ENCODE measurements around the gene RBBP5.

Gene RBBP5

GRCh38 chr1:205109269-205109668 lies 12.5 kb downstream of the RBBP5 start:
- TF ChIP-seq ZFP30 (CRISPR knock-in tag; IDR thresholded peaks at IDR 0.05), result no peak
- no peak for TF ChIP-seq ZFP3 (CRISPR knock-in tag; IDR thresholded peaks at IDR 0.05)
- no peak for TF ChIP-seq GLIS3 (CRISPR knock-in tag; IDR thresholded peaks at IDR 0.05)
- TF ChIP-seq CSDC2 (CRISPR knock-in tag; IDR thresholded peaks at IDR 0.05), result no peak
- no peak for TF ChIP-seq ESRRG (CRISPR knock-in tag; IDR thresholded peaks at IDR 0.05)
- TF ChIP-seq, protein P1, sequence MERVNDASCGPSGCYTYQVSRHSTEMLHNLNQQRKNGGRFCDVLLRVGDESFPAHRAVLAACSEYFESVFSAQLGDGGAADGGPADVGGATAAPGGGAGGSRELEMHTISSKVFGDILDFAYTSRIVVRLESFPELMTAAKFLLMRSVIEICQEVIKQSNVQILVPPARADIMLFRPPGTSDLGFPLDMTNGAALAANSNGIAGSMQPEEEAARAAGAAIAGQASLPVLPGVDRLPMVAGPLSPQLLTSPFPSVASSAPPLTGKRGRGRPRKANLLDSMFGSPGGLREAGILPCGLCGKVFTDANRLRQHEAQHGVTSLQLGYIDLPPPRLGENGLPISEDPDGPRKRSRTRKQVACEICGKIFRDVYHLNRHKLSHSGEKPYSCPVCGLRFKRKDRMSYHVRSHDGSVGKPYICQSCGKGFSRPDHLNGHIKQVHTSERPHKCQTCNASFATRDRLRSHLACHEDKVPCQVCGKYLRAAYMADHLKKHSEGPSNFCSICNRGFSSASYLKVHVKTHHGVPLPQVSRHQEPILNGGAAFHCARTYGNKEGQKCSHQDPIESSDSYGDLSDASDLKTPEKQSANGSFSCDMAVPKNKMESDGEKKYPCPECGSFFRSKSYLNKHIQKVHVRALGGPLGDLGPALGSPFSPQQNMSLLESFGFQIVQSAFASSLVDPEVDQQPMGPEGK (CRISPR knock-in tag; IDR thresholded peaks at IDR 0.05; ENCODE audit: borderline replicate concordance), result no peak
- no peak for TF ChIP-seq SNAI2 (CRISPR knock-in tag; IDR thresholded peaks at IDR 0.05)
- no peak for TF ChIP-seq RARB (CRISPR knock-in tag; IDR thresholded peaks at IDR 0.05)
- no peak for TF ChIP-seq ZC3H10 (CRISPR knock-in tag; IDR thresholded peaks at IDR 0.05)
- no peak for TF ChIP-seq TCF4 (CRISPR knock-in tag; IDR thresholded peaks at IDR 0.05; ENCODE audit: borderline replicate concordance)
- no peak for TF ChIP-seq POU6F1 (CRISPR knock-in tag; IDR thresholded peaks at IDR 0.05; ENCODE audit: borderline replicate concordance, low read depth)
- TF ChIP-seq TOX (CRISPR knock-in tag; IDR thresholded peaks at IDR 0.05; ENCODE audit: borderline replicate concordance), result no peak
- TF ChIP-seq OSR1 (CRISPR knock-in tag; IDR thresholded peaks at IDR 0.05), result no peak
- TF ChIP-seq BACH2 (CRISPR knock-in tag; IDR thresholded peaks at IDR 0.05; ENCODE audit: borderline replicate concordance), result no peak
- TF ChIP-seq, protein P2, sequence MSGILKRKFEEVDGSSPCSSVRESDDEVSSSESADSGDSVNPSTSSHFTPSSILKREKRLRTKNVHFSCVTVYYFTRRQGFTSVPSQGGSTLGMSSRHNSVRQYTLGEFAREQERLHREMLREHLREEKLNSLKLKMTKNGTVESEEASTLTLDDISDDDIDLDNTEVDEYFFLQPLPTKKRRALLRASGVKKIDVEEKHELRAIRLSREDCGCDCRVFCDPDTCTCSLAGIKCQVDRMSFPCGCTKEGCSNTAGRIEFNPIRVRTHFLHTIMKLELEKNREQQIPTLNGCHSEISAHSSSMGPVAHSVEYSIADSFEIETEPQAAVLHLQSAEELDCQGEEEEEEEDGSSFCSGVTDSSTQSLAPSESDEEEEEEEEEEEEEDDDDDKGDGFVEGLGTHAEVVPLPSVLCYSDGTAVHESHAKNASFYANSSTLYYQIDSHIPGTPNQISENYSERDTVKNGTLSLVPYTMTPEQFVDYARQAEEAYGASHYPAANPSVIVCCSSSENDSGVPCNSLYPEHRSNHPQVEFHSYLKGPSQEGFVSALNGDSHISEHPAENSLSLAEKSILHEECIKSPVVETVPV (CRISPR knock-in tag; IDR thresholded peaks at IDR 0.05), result no peak
- no peak for TF ChIP-seq ZNF565 (CRISPR knock-in tag; conservative IDR thresholded peaks at IDR 0.05; ENCODE audit: low read depth)
- no peak for TF ChIP-seq PPARA (CRISPR knock-in tag; IDR thresholded peaks at IDR 0.05; ENCODE audit: borderline replicate concordance)
- TF ChIP-seq ISL1 (CRISPR knock-in tag; IDR thresholded peaks at IDR 0.05), result no peak
- no peak for ATAC-seq

DNA sequence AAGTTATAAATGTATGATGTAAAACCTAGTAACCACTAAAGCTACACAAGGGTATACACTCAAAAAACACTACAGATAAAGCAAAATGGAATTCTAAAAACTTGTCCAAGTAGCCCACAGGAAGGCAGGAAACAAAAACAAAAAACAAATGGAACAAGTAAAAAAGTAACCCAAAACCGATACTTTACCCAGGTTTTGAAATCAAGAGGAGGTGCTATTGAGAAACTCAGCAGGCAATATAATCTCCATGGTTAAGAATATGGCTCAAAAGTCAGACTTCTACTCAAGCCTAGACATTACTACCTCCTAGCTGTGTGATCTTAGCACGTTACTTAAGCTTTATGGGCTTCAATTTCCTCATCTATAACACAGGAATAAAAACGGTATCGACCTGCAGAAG lies 13.3 kb downstream of the RBBP5 start:
- no peak for ATAC-seq
- TF ChIP-seq, protein P1 (CRISPR knock-in tag; IDR thresholded peaks at IDR 0.05; ENCODE audit: borderline replicate concordance), result no peak
- TF ChIP-seq ZNF8 (CRISPR knock-in tag; IDR thresholded peaks at IDR 0.05) (no peak), SNAI2 (CRISPR knock-in tag; IDR thresholded peaks at IDR 0.05) (no peak), TCF4 (CRISPR knock-in tag; IDR thresholded peaks at IDR 0.05; ENCODE audit: borderline replicate concordance) (no peak), BACH2 (CRISPR knock-in tag; IDR thresholded peaks at IDR 0.05; ENCODE audit: borderline replicate concordance) (no peak), ZC3H10 (CRISPR knock-in tag; IDR thresholded peaks at IDR 0.05) (no peak), ARNTL (CRISPR knock-in tag; IDR thresholded peaks at IDR 0.05; ENCODE audit: borderline replicate concordance, low read depth) (no peak), RARB (CRISPR knock-in tag; IDR thresholded peaks at IDR 0.05) (no peak), POU6F1 (CRISPR knock-in tag; IDR thresholded peaks at IDR 0.05; ENCODE audit: borderline replicate concordance, low read depth) (no peak), ZFP3 (CRISPR knock-in tag; IDR thresholded peaks at IDR 0.05) (no peak), ZNF70 (CRISPR knock-in tag; IDR thresholded peaks at IDR 0.05) (no peak), ZNF565 (CRISPR knock-in tag; conservative IDR thresholded peaks at IDR 0.05; ENCODE audit: low read depth) (no peak), ZFP30 (CRISPR knock-in tag; IDR thresholded peaks at IDR 0.05) (no peak), ISL1 (CRISPR knock-in tag; IDR thresholded peaks at IDR 0.05) (no peak), PPARA (CRISPR knock-in tag; IDR thresholded peaks at IDR 0.05; ENCODE audit: borderline replicate concordance) (no peak), ESRRG (CRISPR knock-in tag; IDR thresholded peaks at IDR 0.05) (no peak)
- TF ChIP-seq, protein P3, sequence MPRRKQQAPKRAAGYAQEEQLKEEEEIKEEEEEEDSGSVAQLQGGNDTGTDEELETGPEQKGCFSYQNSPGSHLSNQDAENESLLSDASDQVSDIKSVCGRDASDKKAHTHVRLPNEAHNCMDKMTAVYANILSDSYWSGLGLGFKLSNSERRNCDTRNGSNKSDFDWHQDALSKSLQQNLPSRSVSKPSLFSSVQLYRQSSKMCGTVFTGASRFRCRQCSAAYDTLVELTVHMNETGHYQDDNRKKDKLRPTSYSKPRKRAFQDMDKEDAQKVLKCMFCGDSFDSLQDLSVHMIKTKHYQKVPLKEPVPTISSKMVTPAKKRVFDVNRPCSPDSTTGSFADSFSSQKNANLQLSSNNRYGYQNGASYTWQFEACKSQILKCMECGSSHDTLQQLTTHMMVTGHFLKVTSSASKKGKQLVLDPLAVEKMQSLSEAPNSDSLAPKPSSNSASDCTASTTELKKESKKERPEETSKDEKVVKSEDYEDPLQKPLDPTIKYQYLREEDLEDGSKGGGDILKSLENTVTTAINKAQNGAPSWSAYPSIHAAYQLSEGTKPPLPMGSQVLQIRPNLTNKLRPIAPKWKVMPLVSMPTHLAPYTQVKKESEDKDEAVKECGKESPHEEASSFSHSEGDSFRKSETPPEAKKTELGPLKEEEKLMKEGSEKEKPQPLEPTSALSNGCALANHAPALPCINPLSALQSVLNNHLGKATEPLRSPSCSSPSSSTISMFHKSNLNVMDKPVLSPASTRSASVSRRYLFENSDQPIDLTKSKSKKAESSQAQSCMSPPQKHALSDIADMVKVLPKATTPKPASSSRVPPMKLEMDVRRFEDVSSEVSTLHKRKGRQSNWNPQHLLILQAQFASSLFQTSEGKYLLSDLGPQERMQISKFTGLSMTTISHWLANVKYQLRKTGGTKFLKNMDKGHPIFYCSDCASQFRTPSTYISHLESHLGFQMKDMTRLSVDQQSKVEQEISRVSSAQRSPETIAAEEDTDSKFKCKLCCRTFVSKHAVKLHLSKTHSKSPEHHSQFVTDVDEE (CRISPR knock-in tag; IDR thresholded peaks at IDR 0.05), result no peak
- TF ChIP-seq, protein P2 (CRISPR knock-in tag; IDR thresholded peaks at IDR 0.05), result no peak
- TF ChIP-seq, protein P4, sequence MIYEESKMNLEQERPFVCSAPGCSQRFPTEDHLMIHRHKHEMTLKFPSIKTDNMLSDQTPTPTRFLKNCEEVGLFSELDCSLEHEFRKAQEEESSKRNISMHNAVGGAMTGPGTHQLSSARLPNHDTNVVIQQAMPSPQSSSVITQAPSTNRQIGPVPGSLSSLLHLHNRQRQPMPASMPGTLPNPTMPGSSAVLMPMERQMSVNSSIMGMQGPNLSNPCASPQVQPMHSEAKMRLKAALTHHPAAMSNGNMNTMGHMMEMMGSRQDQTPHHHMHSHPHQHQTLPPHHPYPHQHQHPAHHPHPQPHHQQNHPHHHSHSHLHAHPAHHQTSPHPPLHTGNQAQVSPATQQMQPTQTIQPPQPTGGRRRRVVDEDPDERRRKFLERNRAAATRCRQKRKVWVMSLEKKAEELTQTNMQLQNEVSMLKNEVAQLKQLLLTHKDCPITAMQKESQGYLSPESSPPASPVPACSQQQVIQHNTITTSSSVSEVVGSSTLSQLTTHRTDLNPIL (CRISPR knock-in tag; IDR thresholded peaks at IDR 0.05; ENCODE audit: low read depth), result no peak

Data from SK-N-SH treated with all-trans-retinoic acid at 6 μM for 48 hours (cell line).